Liver (tissue), 9 donors: ENCODE results near the gene GIMAP1. TPM values are rescaled to one million over a fixed set of nuclear protein-coding genes. Genes with fewer than 3 reads are reported as not detected.

Source experiments
- DNase-seq: peaks from one replicate; pipeline ENCODE4 v3.0.0-alpha.2; 2017; ENCODE audit warnings: low spot score
- H3K27ac ChIP-seq, 2 donors: one replicate each; pipeline ENCODE4 v1.7.0; 2013; ENCODE audit warnings: inconsistent platforms in 2 of 2, low read length in 2 of 2, control low read depth in 1 of 2, low read depth in 1 of 2, mild to moderate bottlenecking in 1 of 2
- H3K27me3 ChIP-seq, 4 donors: one replicate each; pipeline versions ENCODE4 v1.6.1 to v1.7.0; 2013; ENCODE audit warnings: low read length in 3 of 4, inconsistent platforms in 1 of 4, mild to moderate bottlenecking in 1 of 4, moderate library complexity in 1 of 4; ENCODE audit not compliant: control insufficient read depth in 4 of 4, insufficient read depth in 4 of 4
- H3K36me3 ChIP-seq, 4 donors: one replicate each; pipeline versions ENCODE4 v1.6.1 to v1.7.0; 2013; ENCODE audit warnings: low read length in 3 of 4, mild to moderate bottlenecking in 3 of 4, low read depth in 1 of 4, moderate library complexity in 1 of 4; ENCODE audit not compliant: control insufficient read depth in 4 of 4, insufficient read depth in 3 of 4
- H3K4me1 ChIP-seq, 4 donors: one replicate each; pipeline versions ENCODE4 v1.6.1 to v1.7.0; 2013; ENCODE audit warnings: low read length in 3 of 4, mild to moderate bottlenecking in 3 of 4, moderate library complexity in 1 of 4; ENCODE audit not compliant: control insufficient read depth in 4 of 4, insufficient read depth in 4 of 4
- H3K4me3 ChIP-seq, 3 donors: one replicate each; pipeline versions ENCODE4 v1.6.1 to v1.7.0; 2013; ENCODE audit warnings: low read length in 3 of 3, control low read depth in 1 of 3, low read depth in 1 of 3, mild to moderate bottlenecking in 1 of 3
- H3K9ac ChIP-seq, 2 donors: one replicate each; pipeline ENCODE4 v1.7.0; 2013; ENCODE audit warnings: low read length in 2 of 2, mild to moderate bottlenecking in 2 of 2, moderate library complexity in 2 of 2, control low read depth in 1 of 2, low read depth in 1 of 2
- H3K9me3 ChIP-seq, 4 donors: one replicate each; pipeline versions ENCODE4 v1.6.1 to v1.7.0; 2013; ENCODE audit warnings: low read length in 3 of 4; ENCODE audit not compliant: control insufficient read depth in 4 of 4
- CTCF ChIP-seq: fragments of 150-350 bp; IDR thresholded peaks from 2 replicates; pipeline ENCODE4 v1.5.1; 2017; ENCODE audit warnings: improper control_type of control experiment, low read depth, low read length; ENCODE audit not compliant: missing input control
- FOXA1 ChIP-seq: IDR thresholded peaks from 2 replicates; pipeline ENCODE4 v1.6.1; 2016; ENCODE audit warnings: antibody characterized with exemption
- FOXA2 ChIP-seq: IDR thresholded peaks from 2 replicates; pipeline ENCODE4 v1.6.1; 2016; ENCODE audit warnings: antibody characterized with exemption
- GABPA ChIP-seq, 2 donors: IDR thresholded peaks in 1 of 2; conservative IDR thresholded peaks in 1 of 2; 2 replicates each; pipeline ENCODE4 v1.6.1; 2016; ENCODE audit warnings: antibody characterized with exemption in 2 of 2, mild to moderate bottlenecking in 1 of 2, moderate library complexity in 1 of 2
- HNF4A ChIP-seq, 2 donors: conservative IDR thresholded peaks; 2 replicates each; pipeline ENCODE4 v1.6.1; 2016; ENCODE audit warnings: antibody characterized with exemption in 2 of 2, mild to moderate bottlenecking in 2 of 2
- HNF4G ChIP-seq: IDR thresholded peaks from 2 replicates; pipeline ENCODE4 v1.6.1; 2016; ENCODE audit warnings: antibody characterized with exemption
- JUND ChIP-seq, 2 donors: IDR thresholded peaks; 2 replicates each; pipeline ENCODE4 v1.6.1; 2016; ENCODE audit warnings: antibody characterized with exemption in 2 of 2
- NR2F2 ChIP-seq: IDR thresholded peaks from 2 replicates; pipeline ENCODE4 v1.6.1; 2016; ENCODE audit warnings: antibody characterized with exemption
- RAD21 ChIP-seq, 2 donors: IDR thresholded peaks; 2 replicates each; pipeline ENCODE4 v1.6.1; 2016; ENCODE audit warnings: antibody characterized with exemption in 2 of 2, mild to moderate bottlenecking in 2 of 2
- REST ChIP-seq: IDR thresholded peaks from 2 replicates; pipeline ENCODE4 v1.6.1; 2016; ENCODE audit warnings: antibody characterized with exemption, mild to moderate bottlenecking
- RXRA ChIP-seq, 2 donors: IDR thresholded peaks; 2 replicates each; pipeline ENCODE4 v1.6.1; 2017 to 2018; ENCODE audit warnings: antibody characterized with exemption in 2 of 2, mild to moderate bottlenecking in 1 of 2
- SP1 ChIP-seq: IDR thresholded peaks from 2 replicates; pipeline ENCODE4 v1.6.1; 2018; ENCODE audit warnings: antibody characterized with exemption, mild to moderate bottlenecking
- TAF1 ChIP-seq: conservative IDR thresholded peaks from 2 replicates; pipeline ENCODE4 v1.6.1; 2016; ENCODE audit warnings: antibody characterized with exemption, mild to moderate bottlenecking
- YY1 ChIP-seq: IDR thresholded peaks from 2 replicates; pipeline ENCODE4 v1.6.1; 2016; ENCODE audit warnings: antibody characterized with exemption, mild to moderate bottlenecking
- WGBS: extraction: QIAGEN DNeasy Blood & Tissue Kit; methylation state at CpG from one replicate; pipeline ENCODE4 v1.1.7; 2013; 5-methylcytosine and 5-hydroxymethylcytosine counted together
- polyA plus RNA-seq, 2 donors: library from polyadenylated mRNA; stranded (reverse) in 1 of 2; unstranded in 1 of 2; fragments of 200-250 nt in 1 of 2; fragments of >200 nt in 1 of 2; fragmentation: Nextera tagmentation in 1 of 2; extraction: Ambion mirVana in 1 of 2; gene quantifications; one replicate each; pipeline versions ENCODE4 v1.2.1 to v1.2.3, GENCODE V29; 2013 to 2015
- total RNA-seq, 2 donors: library from RNA; depleted of rRNA; stranded (reverse); fragments of >200 nt; gene quantifications; one replicate each; pipeline ENCODE4 v1.2.3, GENCODE V29; 2014
- donor health status: healthy.
- donor health status: healthy.
- donor health status: healthy.
- donor health status: healthy.
- donor health status: healthy.

GIMAP1 gene
- total and polyA plus RNA-seq, 4 donors: 1.5 to 3.8 (median 2.5) TPM

GRCh38 chr7:150755473-150756099, 39.2 kb downstream of the GIMAP1 start:
- no peaks in the 10 kb centered on the region for H3K9me3 ChIP-seq
- no peak overlapping the region for H3K4me3 ChIP-seq
- 74% methylated on average over 4 of the region's 4 CpGs for WGBS
- TF ChIP-seq FOXA1 (no peak), GABPA (IDR thresholded peaks at IDR 0.05 in 1 of 2, conservative IDR thresholded peaks at IDR 0.05 in 1 of 2) (no peak), RAD21 (IDR thresholded peaks at IDR 0.05) (peak in 1 of 2 donors; percentile 34), NR2F2 (peak; percentile 13), CTCF (no peak), SP1 (peak; percentile 22)
- H3K4me1 ChIP-seq: peaks cover 0 to 8% (median 0%) of the 10 kb centered on the region in 4 donors
- DNase-seq: no peak
- H3K27me3 ChIP-seq: no peaks in the 10 kb centered on the region
- H3K36me3 ChIP-seq: no peaks in the 10 kb centered on the region
- H3K9ac ChIP-seq: no peak overlapping the region
- peak overlapping the region; percentile 7 to 37 for H3K27ac ChIP-seq

GRCh38 chr7:150756166-150756565, 39.8 kb downstream of the GIMAP1 start:
- Histone ChIP-seq H3K9me3 (no peaks in the 10 kb centered on the region), H3K4me1 (peaks cover 0 to 8% (median 0%) of the 10 kb centered on the region in 4 donors), H3K4me3 (no peak overlapping the region), H3K9ac (no peak overlapping the region), H3K36me3 (no peaks in the 10 kb centered on the region), H3K27ac (peak overlapping the region in 1 of 2 donors; percentile 9), H3K27me3 (no peaks in the 10 kb centered on the region)
- no peak for DNase-seq
- no peak for TF ChIP-seq RXRA (IDR thresholded peaks at IDR 0.05)
- no peak for TF ChIP-seq YY1
- TF ChIP-seq SP1: no peak
- no peak for TF ChIP-seq HNF4A (conservative IDR thresholded peaks at IDR 0.05)
- TF ChIP-seq FOXA2: no peak
- TF ChIP-seq TAF1: no peak
- no peak for TF ChIP-seq REST
- TF ChIP-seq RAD21 (IDR thresholded peaks at IDR 0.05): no peak
- WGBS: 88% methylated on average over 3 of the region's 3 CpGs

GRCh38 chr7:150756858-150757257, 40.4 kb downstream of the GIMAP1 start:
- Histone ChIP-seq H3K27ac (no peak overlapping the region), H3K9me3 (no peaks in the 10 kb centered on the region), H3K4me3 (no peak overlapping the region), H3K9ac (no peak overlapping the region), H3K27me3 (no peaks in the 10 kb centered on the region), H3K4me1 (peaks cover 0 to 5% (median 0%) of the 10 kb centered on the region in 4 donors), H3K36me3 (no peaks in the 10 kb centered on the region)
- 54% methylated on average over 1 of the region's 1 CpG for WGBS
- DNase-seq: no peak
- TF ChIP-seq RAD21 (IDR thresholded peaks at IDR 0.05): peak; percentile 80 to 83
- TF ChIP-seq JUND (IDR thresholded peaks at IDR 0.05): no peak
- no peak for TF ChIP-seq FOXA2
- TF ChIP-seq HNF4G: no peak
- peak; percentile 52 for TF ChIP-seq CTCF
